ENCODE measurements around the gene NFIB.

Gene NFIB

DNA sequence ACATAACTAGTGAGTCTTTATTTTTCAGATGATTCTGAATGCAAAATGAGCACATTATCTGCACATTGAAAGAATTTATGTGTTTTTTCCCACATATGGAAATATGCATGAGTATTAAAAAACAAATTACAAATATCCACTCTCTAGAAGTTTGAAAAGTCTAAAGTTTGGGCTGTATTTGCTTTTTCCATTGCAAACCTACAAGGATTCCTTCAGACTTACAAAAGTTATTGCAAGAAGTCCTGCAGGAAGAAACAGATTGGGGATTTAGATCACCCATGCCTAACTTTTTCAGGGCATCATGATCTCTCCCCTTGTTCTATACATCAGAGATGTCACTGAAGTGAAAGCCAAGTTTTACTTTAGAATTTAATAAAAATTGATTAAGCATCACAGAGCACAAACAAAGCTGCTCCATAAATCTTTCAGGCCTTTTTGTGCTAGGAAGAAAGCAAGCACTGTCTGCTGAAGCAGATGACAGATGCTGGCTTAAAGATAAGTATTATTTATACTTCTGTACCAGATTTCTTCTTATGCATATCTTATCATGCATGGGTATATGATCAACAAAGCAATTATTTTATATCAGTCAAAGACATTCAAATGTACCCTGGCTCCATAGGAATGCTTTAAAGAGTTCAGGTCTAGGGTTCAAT lies 71.7 kb downstream of the NFIB start:
- no peak for DNase-seq (ENCODE audit: low spot score)

DNA sequence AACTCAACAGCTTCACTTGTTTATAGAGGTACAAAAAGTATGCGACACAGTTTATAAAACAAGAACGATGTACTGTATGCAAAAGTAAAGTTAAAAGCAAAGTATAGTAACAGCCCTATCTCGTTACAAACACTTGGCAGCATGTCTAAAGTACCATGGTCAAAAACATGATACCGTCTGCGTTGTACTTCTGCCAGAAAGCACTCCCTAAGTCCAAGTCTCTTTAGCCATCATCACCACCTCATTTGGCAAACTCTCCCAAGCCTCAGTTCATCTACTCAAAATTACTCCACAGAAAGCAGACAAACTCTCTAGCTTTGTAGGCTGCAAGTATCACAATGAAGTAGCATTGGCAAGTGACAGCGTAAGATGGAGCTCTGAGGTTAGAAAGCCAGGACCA lies 73.4 kb downstream of the NFIB start:
- no peak for DNase-seq (ENCODE audit: low spot score)

DNA sequence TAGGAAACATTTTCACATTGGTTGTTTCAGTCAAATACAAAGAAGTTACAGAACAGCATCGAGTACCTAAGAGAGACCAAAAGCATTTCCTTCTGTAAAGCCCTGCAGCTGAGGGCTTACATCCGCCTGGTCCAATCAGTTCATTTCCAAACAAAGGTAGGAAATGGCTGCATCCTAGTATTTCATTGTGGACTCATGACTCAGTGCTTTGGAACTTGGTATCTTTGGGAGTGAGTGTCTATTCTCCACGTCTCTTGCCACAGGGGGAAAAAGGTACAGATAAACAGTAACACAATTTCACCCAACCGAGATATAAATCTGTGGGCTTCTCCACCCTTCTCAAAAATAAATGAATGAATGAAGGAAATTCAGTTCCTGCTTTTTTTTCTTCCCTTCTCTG lies 75.4 kb downstream of the NFIB start:
- DNase-seq (ENCODE audit: low spot score) = no peak

DNA sequence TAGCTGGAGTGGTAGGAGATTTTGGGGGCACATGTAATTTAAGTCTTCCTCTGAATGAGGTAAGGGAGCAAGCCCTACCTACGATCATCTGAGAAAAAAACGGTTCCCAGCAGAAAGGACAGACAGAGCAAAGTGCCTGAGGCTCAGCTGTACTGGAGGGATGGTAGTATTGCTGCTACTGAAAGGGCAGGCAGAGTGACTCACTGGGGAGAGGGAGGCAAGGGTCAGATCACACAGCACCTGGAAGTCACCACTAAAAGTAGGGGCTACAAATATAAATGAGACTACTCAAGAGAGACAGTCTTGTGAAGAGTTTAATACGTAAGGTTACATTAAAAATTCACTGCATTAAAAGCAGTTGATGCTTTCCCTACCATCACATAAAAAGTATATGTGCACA lies 75.9 kb downstream of the NFIB start:
- no peak for DNase-seq (ENCODE audit: low spot score)

DNA sequence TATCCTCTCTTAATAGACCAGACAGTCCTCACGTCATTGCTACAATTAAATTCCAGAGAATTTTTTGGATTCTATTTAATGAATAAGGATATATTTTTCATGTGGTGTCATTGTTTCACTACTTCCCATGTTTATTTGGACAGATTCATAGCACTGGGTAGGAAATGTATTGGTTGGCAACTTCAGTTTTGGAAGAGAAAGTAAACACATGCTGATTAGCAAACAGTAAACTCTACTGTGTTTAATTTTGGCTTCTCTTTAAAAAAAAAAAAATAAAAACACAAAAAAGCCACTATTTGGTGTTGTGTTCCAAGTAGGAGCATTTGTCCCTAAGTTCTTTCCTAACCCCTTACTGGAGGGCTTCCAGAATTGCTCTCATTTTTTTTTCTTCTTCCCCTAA lies 77.3 kb downstream of the NFIB start:
- no peak for DNase-seq (ENCODE audit: low spot score)

DNA sequence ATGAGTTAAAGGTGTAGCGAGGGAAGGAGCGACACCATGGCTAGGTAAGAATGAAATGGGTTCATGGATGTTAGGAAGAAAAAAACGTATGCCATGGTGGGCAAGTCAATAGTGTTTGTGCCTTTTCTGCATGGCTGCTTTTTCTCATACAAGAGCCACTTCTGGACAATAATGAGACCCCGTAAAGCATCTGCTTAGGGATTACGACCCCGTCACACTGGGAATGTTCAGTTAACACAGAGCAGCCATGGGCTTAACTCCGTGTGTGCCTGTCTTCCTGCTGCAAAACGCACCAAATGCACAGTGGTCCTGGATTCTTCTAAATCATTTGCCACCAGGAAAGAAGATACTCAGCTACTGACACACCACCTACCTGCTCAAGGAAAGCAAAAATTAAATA lies 81.8 kb downstream of the NFIB start:
- no peak for DNase-seq (ENCODE audit: low spot score)

DNA sequence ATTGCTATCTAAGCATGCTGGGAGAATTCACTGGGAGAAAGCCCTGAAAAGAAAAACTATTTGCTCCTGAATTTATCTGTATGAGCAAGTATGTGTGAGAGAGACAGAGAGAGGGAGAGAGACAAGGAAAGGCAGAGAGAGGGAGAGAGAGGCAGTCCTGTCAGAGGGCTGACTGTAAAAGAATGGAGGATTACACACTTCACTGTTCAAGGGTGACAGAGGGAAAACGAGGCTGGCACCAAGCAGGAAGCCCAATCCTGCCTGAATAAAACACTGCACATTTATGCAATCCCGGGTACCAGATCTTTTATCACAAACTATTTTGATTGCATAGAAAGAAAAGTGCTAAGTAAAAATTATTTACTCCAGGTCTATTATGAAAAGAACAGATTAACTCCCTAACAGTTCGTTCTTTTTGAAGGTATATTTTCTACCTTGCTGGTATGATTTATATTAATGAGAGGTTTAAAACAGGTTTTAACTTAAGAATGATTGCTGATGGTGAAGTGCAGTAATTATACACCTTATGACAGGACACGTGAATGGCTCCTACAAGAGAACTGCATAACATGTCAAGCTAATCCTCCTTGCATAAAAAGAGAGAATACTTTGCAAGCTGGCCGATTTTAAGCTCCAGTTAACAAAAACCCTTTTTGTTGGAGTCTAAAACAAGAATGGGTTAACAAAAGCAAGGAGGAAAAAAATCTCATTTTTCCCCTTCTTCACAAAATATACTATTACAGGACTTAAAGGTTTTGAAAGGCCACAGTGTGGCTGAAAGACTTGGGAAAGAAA lies 82.5 kb downstream of the NFIB start:
- no peak for DNase-seq (ENCODE audit: low spot score)

DNA sequence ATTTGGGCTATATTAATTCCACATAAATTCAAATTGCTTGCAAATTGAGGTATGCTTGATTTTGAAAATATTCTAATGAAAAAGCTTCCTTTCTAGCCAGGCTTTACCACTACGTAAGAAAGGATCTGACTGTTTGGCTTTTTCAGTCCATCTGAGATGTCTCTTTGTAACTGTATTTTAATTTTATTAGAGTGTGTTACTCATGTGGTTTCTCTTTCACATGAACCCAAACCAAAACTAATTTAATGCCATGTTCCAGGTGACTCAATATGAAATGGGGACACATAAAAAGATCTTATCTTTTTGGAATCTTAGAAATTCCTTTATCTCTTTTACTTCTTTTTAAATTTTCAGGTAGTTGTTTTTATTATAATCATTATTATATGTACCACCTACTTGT lies 85.3 kb downstream of the NFIB start:
- no peak for DNase-seq (ENCODE audit: low spot score)

DNA sequence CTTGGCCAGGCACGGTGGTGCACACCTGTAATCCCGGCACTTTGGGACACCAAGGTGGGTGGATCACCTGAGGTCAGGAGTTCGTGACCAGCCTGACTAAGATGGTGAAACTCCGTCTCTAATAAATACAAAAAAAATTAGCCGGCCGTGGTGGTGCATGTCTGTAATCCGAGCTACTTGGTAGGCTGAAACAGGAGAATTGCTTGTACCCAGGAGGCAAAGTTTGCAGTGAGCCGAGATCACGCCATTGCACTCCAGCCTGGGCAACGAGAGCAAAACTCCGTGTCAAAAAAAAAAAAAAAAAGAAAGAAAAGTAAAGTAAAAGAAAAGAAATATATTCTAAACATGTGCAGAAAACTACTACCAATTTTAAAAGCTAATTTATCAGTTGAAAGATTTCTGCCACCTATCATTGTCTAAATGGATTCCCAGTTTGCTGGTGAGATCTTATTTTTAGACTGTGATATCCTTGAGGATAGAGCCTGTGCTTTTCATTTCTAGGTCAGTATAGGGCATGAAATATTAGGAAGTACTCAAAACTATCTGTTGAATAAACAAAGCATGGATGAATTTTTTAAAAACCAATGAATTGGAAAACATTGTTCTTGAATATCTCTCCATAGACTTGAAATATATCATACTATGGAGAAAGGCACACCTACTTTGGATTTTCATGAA lies 86.9 kb downstream of the NFIB start:
- no peak for DNase-seq (ENCODE audit: low spot score)

DNA sequence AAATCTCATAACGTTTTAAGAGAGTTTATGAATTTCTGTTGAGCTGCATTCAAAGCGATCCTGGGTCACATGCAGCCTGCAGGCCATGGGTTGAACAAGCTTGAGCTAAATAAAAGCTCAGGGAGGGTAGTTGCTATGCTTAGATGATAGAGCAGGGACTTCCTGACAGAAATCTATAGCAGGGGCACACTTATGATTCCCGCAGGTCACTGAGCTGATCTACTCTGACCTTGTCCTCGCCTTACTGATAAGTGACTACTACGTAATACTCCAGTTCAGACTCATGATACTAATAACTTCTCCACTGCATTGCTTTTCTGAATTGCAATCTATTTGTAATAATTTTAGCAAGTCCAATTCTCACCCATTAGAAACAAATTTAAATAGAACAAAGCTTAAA lies 90.9 kb downstream of the NFIB start:
- DNase-seq (ENCODE audit: low spot score) = no peak

DNA sequence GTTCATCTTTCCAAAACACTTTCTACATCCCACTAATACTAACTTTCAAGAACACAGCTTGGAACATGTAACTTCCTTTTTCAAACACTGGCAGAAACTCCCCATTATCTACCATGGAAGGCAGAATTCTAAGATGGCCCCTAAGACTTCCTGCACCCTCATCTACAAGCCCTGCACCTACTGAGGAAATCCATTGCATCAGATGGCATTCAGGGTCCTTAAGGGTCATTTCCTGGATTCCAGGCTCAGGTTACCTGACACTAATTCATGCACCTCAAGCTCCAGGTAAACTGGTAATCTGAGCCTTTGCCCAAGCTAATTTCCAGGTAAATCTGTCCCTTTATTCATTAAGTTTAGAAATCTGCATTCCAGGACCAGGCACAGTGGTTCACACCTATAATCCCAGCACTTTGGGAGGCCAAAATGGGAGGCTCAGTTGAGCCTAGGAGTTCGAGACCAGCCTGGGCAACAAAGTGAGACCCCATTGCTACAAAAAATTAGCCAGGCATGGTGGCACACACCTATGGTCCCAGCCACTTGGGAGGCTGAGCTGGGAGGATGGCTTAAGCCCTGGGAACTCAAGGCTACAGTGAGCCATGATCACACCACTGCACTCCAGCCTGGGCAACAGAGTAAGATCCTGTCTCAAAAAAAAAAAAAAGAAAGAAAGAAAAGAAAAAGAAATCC lies 91.6 kb downstream of the NFIB start:
- no peak for DNase-seq (ENCODE audit: low spot score)

DNA sequence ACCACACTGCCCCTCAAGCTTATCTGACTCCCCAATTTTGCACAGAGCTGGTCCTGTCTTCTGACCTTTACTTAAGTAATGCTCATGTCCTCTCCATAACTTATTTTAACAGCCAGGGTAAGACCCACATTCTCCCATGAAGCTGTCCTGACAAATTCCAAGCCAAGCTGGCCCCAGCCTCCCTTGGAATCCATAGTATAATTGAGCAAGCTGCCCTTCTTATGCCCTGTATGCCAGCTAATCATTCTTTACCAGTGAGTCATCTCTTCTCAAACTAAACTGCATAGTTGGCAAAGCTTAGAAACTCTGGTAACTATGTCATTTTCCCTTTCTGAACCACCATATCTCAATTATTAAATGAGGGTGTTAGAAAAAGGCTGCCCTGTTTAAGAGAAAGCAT lies 92.4 kb downstream of the NFIB start:
- DNase-seq (ENCODE audit: low spot score) = peak; percentile 60

DNA sequence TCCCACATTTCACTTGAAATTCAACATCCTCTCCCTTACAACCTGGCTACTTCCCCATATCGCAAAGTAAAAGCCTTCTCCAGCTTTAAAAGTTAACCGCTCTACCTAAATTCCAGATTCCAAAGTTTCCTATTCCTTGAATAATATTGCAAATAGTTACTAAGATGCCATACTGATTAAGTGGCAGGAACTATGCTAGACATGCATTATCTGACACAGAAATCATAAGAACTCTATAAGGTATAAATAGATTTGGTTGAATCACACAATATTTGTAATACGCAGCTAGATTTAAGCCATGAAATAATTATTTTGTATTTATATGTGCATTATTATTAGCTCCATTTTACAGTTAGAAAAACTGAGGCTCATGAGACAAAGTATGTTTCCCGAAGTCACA lies 92.8 kb downstream of the NFIB start:
- DNase-seq (ENCODE audit: low spot score) = no peak

DNA sequence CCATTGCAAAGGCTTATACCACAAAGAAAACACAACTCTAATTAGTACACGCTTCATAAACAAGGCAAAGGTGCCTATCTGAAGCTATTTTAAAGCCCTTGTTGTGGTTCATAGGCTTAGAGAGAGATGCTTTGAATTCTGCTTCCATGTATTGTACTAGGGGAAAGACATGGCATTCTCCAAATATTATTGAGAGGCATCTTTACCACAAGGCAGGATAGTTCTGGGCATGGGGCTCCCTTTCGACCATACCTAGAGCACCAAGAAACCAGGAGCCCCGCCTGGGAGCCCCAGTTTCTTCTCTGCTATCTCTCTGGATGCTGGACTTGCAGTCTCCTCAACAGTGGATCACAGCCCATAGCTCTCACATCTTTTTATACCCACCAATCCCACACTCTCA lies 93.7 kb downstream of the NFIB start:
- no peak for DNase-seq (ENCODE audit: low spot score)

DNA sequence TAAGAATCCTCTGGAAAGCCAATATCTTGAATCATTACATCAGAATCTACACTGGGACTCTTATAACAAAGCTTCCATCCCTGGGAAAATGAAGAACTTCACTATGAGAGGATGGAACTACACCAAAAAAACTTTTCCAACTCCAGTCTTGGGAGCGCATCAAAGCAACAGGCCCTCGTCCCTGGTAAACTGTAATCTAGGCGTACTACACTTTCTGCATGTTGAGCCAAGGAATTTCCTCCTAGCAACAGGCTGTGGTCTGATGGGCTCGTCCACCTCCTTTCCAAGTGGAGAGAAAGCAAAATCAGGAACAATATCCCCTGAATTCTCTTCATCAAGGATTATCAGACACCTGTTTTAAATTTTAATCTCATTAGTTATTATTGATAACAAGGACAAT lies 94.1 kb downstream of the NFIB start:
- DNase-seq (ENCODE audit: low spot score) = no peak

DNA sequence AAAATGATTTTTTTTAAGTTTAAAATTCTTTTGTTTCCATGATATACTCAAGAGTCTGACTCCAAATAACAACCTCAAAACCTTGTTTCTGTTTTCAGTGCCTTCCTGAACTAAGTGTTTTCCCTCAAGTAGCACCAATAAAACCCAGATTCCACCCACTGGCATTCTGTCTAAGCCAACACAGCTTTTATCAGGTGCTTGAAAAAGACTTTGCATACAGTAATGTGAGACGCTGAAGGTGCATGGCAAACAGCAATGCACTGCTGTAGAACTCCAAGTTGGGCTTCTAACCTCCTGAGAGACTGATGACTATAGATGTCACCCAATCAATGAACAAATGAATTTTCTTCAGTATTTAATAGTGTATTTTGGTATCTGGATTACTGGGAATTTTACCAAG lies 95.7 kb downstream of the NFIB start:
- DNase-seq (ENCODE audit: low spot score) = no peak

DNA sequence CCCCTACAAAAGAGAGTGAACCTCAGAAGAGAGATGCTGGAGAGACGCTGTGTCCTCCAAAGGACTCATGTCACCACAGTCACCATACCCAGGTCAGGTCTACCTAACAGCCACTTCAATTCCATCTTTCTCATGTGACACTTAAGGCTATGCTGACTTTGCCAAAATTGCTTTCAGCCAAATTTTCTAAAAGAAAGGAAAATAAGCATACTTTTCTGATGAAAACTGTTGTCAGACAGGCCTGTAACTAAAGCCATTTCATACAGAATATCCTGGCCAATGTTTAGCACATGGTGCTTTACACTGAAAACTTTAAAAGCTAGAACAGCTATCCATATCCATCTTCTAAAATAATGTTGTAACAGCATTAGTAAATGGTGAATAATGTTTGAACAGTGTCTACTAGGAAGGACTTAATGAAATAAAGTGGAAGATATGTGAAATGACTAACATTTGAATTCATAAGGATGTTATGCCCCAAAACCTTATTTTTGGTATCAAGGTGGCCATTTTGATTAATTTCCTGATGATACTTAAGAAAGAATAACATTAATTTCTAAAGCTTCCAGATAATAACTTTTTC lies 97.2 kb downstream of the NFIB start:
- no peak for DNase-seq (ENCODE audit: low spot score)

DNA sequence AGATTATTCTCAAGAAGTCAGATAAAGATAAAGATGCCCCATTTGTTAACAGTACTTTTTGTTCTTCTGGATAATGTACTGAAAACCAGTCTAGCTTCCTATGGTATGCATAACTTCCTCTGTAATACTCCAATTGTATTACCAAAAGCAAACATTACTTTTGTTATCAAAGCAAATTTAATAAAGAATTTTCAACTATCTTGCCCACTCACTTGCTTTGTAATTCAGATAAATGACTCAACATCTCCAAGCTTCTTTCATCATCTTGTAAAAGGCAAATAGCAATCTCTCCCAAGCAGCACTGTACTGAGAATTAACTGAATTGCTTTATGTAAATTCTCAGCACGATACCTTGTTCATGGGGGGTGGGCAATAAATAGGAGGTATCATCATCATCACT lies 98.3 kb downstream of the NFIB start:
- no peak for DNase-seq (ENCODE audit: low spot score)

DNA sequence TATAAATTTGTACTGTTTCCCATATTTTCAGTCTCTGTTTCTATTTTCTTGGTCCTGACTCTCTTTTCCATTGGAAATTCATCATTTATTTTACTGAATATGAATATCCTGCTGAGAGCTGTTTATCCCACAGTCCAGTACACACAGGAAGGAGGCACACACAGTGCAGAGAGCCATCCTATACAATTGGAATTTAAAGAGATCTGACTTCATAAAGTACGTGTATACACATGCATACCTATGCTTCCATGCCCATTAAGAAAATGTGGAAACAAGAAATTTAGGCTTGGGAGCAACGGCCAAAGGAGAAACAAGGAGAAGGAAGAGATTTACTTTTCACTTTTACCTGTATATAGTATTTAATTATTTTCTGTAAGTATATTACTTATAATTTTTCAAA lies 99.2 kb downstream of the NFIB start:
- no peak for DNase-seq (ENCODE audit: low spot score)

DNA sequence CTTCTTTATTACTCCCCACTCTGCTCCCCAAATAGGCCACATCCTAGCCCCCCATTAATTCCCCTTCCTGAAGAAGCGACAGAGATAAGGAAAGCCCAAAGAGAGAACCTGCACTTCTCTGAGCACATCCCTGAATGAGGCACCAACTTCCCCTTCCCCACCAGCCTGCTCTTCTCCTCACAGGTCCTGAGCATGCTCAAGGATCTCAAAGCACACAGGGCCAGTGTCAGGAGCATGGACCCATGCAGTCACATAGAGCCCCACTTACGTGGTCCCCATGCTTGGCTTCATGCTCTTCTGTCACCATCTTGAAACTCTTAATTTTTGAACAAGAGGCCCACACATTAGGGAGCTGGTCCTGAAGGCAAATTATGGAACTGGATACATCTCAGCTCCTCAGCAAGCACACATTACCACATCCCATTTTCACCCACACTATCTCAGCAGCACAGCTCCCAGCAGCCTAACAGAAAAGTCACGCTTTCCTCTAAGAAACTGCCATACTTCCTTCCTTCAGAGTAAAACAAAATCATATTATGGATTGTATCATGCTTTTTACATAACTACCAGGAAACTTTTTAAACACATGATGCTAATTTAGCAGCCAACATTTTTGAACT lies 99.8 kb downstream of the NFIB start:
- DNase-seq (ENCODE audit: low spot score) = no peak

DNA sequence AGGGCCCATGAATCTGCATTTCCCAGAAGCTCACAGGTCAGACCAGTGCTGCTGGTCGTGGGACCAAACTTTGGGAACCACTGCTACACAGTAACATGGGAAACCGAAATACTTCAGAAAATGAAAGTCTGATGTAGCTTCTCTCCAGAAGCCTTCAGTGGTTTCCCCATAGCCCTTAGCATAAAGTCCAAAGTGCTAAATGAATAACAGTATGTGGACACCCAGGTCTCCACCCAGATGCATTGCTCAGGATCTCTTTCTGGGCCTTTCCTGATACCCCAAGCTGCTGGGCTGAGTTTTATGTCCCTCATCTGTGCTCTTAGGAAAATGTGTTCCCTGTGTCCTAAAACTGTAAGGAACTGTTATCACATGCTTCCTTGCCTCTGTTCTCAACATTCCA lies 100.4 kb downstream of the NFIB start:
- DNase-seq (ENCODE audit: low spot score) = no peak
